Duodenal mucosa (tissue), 2 donors: Measurements from ENCODE around the gene GRN.
"Not testable (repeated sequence)": the region's sequence is repeated elsewhere in the genome, so short reads cannot be mapped to it uniquely, and the experiment has no call there.

Experiments used
- H3K27ac ChIP-seq: one replicate; pipeline ENCODE4 v1.7.0; 2013; ENCODE audit warnings: low read depth, low read length
- H3K27me3 ChIP-seq, 2 donors: one replicate each; pipeline ENCODE4 v1.7.0; 2013; ENCODE audit warnings: low read length in 2 of 2, control low read depth in 1 of 2; ENCODE audit not compliant: insufficient read depth in 2 of 2, control insufficient read depth in 1 of 2
- H3K36me3 ChIP-seq, 2 donors: one replicate each; pipeline ENCODE4 v1.7.0; 2013; ENCODE audit warnings: low read length in 2 of 2, control low read depth in 1 of 2; ENCODE audit not compliant: insufficient read depth in 2 of 2, control insufficient read depth in 1 of 2
- H3K4me1 ChIP-seq, 2 donors: one replicate each; pipeline ENCODE4 v1.7.0; 2013; ENCODE audit warnings: low read length in 2 of 2, control low read depth in 1 of 2; ENCODE audit not compliant: insufficient read depth in 2 of 2, control insufficient read depth in 1 of 2
- H3K4me3 ChIP-seq, 2 donors: one replicate each; pipeline ENCODE4 v1.7.0; 2013; ENCODE audit warnings: low read length in 2 of 2, low read depth in 1 of 2
- H3K9ac ChIP-seq, 2 donors: one replicate each; pipeline ENCODE4 v1.7.0; 2013; ENCODE audit warnings: low read length in 2 of 2, low read depth in 1 of 2
- H3K9me3 ChIP-seq, 2 donors: one replicate each; pipeline ENCODE4 v1.7.0; 2013; ENCODE audit warnings: low read length in 2 of 2, control low read depth in 1 of 2; ENCODE audit not compliant: control insufficient read depth in 1 of 2

The GRN gene

DNA sequence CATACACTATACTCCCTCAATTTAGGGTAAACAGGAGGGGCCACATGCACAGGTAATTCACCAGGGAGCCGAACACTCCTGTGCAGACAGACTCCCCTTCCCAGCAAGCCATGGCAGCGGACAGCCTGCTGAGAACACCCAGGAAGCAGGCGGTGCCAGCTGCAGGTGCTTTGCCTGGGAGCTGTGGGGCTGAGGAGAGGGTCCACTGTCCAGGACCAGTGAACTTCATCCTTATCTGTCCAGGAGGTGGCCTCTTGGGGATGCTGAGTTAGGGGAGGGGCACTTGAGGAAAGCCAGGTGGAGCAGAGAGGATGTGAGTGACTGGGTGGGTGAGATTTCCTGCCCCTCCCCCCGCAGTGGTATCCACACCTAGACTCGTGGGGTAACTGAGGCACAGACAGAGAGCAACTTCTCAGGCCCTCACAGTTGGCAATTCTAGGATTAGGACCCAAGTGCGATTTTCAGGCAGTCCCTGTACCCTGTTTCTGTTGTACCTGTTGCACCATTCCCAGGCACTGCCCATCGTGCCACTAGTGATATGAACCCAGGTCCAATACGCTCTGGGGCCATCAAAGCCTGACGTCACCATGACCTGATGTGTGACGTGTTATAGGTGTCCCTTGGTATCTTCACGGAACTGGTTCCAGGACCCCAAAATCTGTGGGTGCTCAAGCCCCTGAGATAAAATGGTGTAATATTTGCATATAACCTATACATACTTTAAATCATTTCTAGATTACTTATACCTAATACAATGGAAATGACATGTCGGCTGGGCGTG is 1.2 kb downstream of the GRN start:
- H3K27ac ChIP-seq: no peak overlapping the region
- H3K9ac ChIP-seq: peak overlapping the region; percentile 94 to 98
- H3K27me3 ChIP-seq: no peaks in the 10 kb centered on the region
- peak overlapping the region; percentile 87 to 99 for H3K4me3 ChIP-seq
- H3K36me3 ChIP-seq: peaks cover 5 to 26% of the 10 kb centered on the region in 2 donors
- H3K4me1 ChIP-seq: peaks cover 14 to 26% of the 10 kb centered on the region in 2 donors
- H3K9me3 ChIP-seq: no peaks in the 10 kb centered on the region

DNA sequence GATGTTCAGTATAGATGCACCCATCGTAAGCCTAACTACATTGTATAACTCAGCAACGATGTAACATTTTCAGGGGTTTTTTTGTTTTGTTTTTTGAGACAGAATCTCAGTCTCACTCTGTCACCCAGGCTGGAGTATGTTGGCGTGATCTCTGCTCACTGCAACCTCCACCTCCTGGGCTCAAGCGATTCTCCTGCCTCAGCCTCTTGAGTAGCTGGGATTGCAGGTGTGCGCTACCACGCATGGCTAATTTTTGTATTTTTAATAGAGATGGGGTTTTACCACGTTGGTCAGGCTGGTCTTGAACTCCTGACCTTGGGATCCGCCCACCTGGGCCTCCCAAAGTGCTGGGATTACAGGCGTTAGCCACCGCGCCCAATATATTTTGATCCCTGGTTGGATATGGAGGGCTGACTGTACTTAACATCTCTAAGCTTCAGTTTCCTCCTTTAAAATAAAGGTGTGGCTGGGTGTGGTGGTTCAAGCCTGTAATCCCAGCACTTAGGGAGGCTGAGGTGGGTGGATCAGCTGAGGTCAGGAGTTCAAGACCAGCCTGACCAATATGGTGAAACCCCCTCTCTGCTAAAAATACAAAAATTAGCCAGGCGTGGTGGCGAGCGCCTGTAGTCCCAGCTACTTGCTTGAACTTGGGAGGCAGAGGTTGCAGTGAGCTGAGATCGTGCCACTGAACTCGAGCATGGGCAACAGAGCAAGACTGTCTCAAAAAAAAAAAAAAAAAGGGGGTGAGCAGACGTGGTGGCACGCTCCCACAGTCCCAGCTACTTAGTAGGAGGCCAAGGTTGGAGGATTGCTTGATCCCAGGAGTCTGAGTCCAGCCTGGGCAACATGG is 2.3 kb downstream of the GRN start:
- not testable (repeated sequence) for H3K9me3 ChIP-seq, H3K27me3 ChIP-seq, H3K4me3 ChIP-seq, H3K27ac ChIP-seq, H3K9ac ChIP-seq
- Histone ChIP-seq H3K36me3 (peaks cover 5 to 38% of the 10 kb centered on the region in 2 donors), H3K4me1 (peaks cover 14 to 26% of the 10 kb centered on the region in 2 donors)

GRCh38 chr17:44348234-44348987 is 3.3 kb downstream of the GRN start:
- Histone ChIP-seq H3K27ac (no peak overlapping the region), H3K4me3 (no peak overlapping the region)

GRCh38 chr17:44348988-44349364 is 3.9 kb downstream of the GRN start:
- Histone ChIP-seq H3K4me1 (peaks cover 14 to 26% of the 10 kb centered on the region in 2 donors), H3K36me3 (peaks cover 5 to 42% of the 10 kb centered on the region in 2 donors), H3K4me3 (no peak overlapping the region), H3K9me3 (no peaks in the 10 kb centered on the region), H3K9ac (no peak overlapping the region), H3K27me3 (no peaks in the 10 kb centered on the region), H3K27ac (no peak overlapping the region)

More at GRCh38 chr17:44348234-44348987, 3.3 kb downstream of the GRN start:
- H3K4me1 ChIP-seq: peaks cover 14 to 26% of the 10 kb centered on the region in 2 donors
- H3K36me3 ChIP-seq: peaks cover 5 to 42% of the 10 kb centered on the region in 2 donors
- no peaks in the 10 kb centered on the region for H3K27me3 ChIP-seq
- no peaks in the 10 kb centered on the region for H3K9me3 ChIP-seq
- no peak overlapping the region for H3K9ac ChIP-seq

DNA sequence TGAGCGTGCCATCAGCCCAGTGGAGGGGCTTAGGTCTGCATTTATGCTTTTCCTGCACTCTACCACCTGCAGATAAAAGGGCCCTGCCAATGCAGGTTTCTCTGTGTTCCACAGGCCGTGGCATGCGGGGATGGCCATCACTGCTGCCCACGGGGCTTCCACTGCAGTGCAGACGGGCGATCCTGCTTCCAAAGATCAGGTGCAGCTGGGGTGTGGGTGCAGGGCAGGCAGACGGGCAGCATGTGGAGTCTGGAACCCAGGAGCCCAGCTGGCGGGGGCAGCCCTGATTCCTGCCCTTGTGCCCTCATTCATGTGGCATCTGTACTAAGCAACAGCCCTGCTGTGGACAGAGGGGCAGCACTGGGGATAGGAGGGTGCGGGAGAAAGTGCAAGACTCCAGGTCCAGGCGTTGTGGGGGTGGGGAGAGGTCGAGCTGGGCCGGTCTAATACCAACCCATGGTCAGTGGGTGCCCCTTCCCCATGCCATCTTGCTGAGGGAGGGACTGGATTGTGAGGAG is 4.5 kb downstream of the GRN start:
- Histone ChIP-seq H3K4me3 (no peak overlapping the region), H3K36me3 (peaks cover 5 to 42% of the 10 kb centered on the region in 2 donors), H3K9me3 (no peaks in the 10 kb centered on the region), H3K4me1 (peaks cover 14 to 23% of the 10 kb centered on the region in 2 donors), H3K27ac (no peak overlapping the region), H3K9ac (no peak overlapping the region), H3K27me3 (no peaks in the 10 kb centered on the region)

DNA sequence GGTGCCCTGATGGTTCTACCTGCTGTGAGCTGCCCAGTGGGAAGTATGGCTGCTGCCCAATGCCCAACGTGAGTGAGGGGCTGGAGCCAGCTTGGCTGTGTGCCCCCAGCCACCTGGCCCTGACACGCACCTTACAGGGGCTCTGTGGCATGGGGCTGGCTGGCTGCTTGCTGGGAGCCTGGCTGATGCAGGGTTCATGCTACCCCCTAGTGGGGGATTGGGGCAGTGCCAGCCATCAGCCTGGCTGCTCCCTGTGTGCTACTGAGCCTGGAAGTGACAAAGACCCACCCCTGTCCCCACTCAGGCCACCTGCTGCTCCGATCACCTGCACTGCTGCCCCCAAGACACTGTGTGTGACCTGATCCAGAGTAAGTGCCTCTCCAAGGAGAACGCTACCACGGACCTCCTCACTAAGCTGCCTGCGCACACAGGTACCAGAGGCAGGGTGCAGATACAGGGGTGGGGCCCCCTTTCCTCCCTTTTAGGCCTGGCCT is 5.7 kb downstream of the GRN start:
- H3K27me3 ChIP-seq: no peaks in the 10 kb centered on the region
- H3K9ac ChIP-seq: no peak overlapping the region
- H3K4me1 ChIP-seq: peaks cover 11 to 22% of the 10 kb centered on the region in 2 donors
- no peak overlapping the region for H3K27ac ChIP-seq
- peaks cover 5 to 42% of the 10 kb centered on the region in 2 donors for H3K36me3 ChIP-seq
- no peak overlapping the region for H3K4me3 ChIP-seq
- no peaks in the 10 kb centered on the region for H3K9me3 ChIP-seq

- Histone ChIP-seq H3K27ac (no peak overlapping the region), H3K9ac (no peak overlapping the region), H3K36me3 (peaks cover 5 to 42% of the 10 kb centered on the region in 2 donors), H3K4me3 (no peak overlapping the region), H3K9me3 (no peaks in the 10 kb centered on the region), H3K4me1 (peaks cover 4 to 15% of the 10 kb centered on the region in 2 donors), H3K27me3 (no peaks in the 10 kb centered on the region)
Observed at GRCh38 chr17:44351464-44351863, 6.4 kb downstream of the GRN start.

DNA sequence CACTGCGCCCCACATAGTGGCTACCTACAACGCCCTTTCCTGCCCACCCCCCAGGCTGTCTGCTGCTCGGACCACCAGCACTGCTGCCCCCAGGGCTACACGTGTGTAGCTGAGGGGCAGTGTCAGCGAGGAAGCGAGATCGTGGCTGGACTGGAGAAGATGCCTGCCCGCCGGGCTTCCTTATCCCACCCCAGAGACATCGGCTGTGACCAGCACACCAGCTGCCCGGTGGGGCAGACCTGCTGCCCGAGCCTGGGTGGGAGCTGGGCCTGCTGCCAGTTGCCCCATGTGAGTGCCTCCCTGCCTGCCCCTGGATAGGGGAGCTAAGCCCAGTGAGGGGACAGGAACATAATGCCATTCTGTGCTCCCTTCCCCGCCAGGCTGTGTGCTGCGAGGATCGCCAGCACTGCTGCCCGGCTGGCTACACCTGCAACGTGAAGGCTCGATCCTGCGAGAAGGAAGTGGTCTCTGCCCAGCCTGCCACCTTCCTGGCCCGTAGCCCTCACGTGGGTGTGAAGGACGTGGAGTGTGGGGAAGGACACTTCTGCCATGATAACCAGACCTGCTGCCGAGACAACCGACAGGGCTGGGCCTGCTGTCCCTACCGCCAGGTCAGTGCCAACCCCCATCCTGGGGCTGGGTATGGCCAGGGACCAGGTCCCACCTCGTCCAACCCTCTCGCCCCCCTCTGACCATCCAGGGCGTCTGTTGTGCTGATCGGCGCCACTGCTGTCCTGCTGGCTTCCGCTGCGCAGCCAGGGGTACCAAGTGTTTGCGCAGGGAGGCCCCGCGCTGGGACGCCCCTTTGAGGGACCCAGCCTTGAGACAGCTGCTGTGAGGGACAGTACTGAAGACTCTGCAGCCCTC is 7.1 kb downstream of the GRN start:
- no peaks in the 10 kb centered on the region for H3K9me3 ChIP-seq
- no peak overlapping the region for H3K9ac ChIP-seq
- H3K4me1 ChIP-seq: peaks cover 4 to 11% of the 10 kb centered on the region in 2 donors
- H3K27me3 ChIP-seq: no peaks in the 10 kb centered on the region
- H3K36me3 ChIP-seq: peaks cover 5 to 42% of the 10 kb centered on the region in 2 donors
- no peak overlapping the region for H3K27ac ChIP-seq
- H3K4me3 ChIP-seq: no peak overlapping the region
